ENCODE results near the gene MYADM. TPM values are rescaled to one million over a fixed set of nuclear protein-coding genes. Genes with fewer than 3 reads are reported as not detected.

MYADM gene
- 1 to 10 TPM; 6.9 to 9.0 TPM for total RNA-seq

GRCh38 chr19:53867225-53868090 is at the start of gene MYADM:
TSS of gene MYADM (plus strand) at chr19:53867883. CDS start at chr19:53873530, 5,647 bp downstream.

DNA sequence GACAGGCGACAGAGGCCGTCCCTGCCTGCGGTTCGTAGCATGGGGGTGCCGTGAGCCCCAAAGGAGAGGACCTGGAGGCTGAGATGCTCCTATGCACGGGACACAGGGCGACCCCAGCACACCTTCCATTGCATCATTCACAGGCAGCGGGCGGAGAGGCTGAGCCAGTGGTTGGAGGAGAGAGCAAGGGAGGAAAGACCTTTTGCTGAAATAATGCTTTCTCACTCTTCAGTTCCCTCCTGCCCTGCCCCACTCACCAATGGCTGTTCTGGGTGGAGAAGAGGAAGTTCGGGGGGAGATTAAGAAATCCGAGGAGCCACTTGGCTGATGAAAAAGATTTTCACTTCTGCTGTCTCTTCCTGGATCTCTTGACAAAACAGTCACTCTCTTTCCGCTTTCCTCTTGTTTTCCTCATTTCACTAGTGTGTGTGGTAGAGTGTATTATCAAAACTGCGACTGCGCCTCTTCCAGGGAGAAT is 43.5 kb upstream of the MYADM start, which contains the start of gene NLRP12:
TSS of gene NLRP12 (minus strand) at position 181 of the 478 bp plus-strand sequence. CDS start at position 41, 140 bp downstream.

GRCh38 chr19:53881482-53882390 is 14.1 kb downstream of the MYADM start, which contains the start of gene PRKCG:
TSS of gene PRKCG (plus strand) at chr19:53882197. CDS start at chr19:53882495, 298 bp downstream.

DNA sequence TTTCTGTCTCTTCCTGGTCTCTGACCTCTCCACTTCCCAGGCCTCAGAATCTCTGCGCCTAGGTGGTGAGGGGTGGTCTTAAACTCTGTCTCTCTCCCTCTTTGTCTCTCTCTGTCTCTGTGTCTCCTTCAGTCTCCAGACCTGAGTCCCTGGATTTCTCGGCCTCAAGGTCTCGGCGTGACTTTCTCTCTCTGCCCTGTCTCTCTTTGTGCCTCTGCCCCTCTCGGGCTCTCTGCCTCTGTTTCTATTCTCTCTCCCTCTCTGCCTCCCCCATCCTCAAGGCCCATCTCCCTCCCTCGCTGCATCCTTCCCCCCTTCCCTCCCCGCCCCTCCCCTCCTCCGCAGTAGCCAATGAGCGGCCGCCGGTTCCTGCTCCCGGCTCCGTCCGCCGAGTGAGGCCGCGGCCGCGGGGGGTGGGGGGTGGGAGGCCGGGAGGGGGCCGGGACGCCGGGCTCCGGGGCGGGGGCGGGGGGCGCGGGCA is 41.3 kb downstream of the MYADM start, which contains the start of gene CACNG7:
TSS of gene CACNG7 (plus strand) at position 344 of the 481 bp plus-strand sequence. CDS start 3,554 bp downstream, outside the sequence.

Other genes with a start within 250 kb of the MYADM start
- not detected for gene DPRX, start 235.9 kb upstream of the MYADM start, total RNA-seq
- gene NLRP12, start 43.6 kb upstream of the MYADM start, total RNA-seq = under 1 TPM in 1 of 2 donors, not detected in 1; under 0.01 TPM
- not detected for gene PRKCG, start 14.3 kb downstream of the MYADM start, total RNA-seq
- gene CACNG7, start 41.4 kb downstream of the MYADM start, total RNA-seq = not detected
- not detected for gene CACNG8, start 95.1 kb downstream of the MYADM start, total RNA-seq
- not detected for gene CACNG6, start 123.8 kb downstream of the MYADM start, total RNA-seq
- not detected for gene VSTM1, start 196.0 kb downstream of the MYADM start, total RNA-seq
- gene TARM1, start 213.5 kb downstream of the MYADM start, total RNA-seq = not detected
- gene OSCAR, start 232.9 kb downstream of the MYADM start, total RNA-seq = not detected
- gene NDUFA3, start 235.0 kb downstream of the MYADM start, total RNA-seq = 10 to 100 TPM in 1 of 2 donors, 1 to 10 TPM in 1; 8.6 to 11.3 TPM
- 10 to 100 TPM; 39.9 to 50.3 TPM for gene TFPT, start 247.8 kb downstream of the MYADM start, total RNA-seq
- 10 to 100 TPM; 32.0 to 75.6 TPM for gene PRPF31, start 247.9 kb downstream of the MYADM start, total RNA-seq

All from melanocyte of skin (primary cell).